H9 (cell line): ENCODE measurements around the gene SBK2. TPM values are rescaled to one million over a fixed set of nuclear protein-coding genes. Genes with fewer than 3 reads are reported as not detected.
"Not testable (repeated sequence)": the region's sequence is repeated elsewhere in the genome, so short reads cannot be mapped to it uniquely, and the experiment has no call there.

Experiments
- DNase-seq: peaks from one replicate; pipeline ENCODE4 v3.0.0-alpha.2; 2017
- H2AFZ ChIP-seq: one replicate; pipeline ENCODE4 v1.6.1; 2013; ENCODE audit warnings: mild to moderate bottlenecking, low read length, control low read depth, moderate library complexity
- H2AK5ac ChIP-seq: 2 replicates; pipeline ENCODE4 v1.6.1; 2013; ENCODE audit warnings: low read length, control low read depth, mixed read lengths; ENCODE audit not compliant: insufficient read length
- H2BK120ac ChIP-seq: one replicate; pipeline ENCODE4 v1.6.1; 2013; ENCODE audit warnings: low read depth, mild to moderate bottlenecking, low read length, control low read depth, inconsistent platforms; ENCODE audit not compliant: poor library complexity, severe bottlenecking
- H2BK12ac ChIP-seq: 2 replicates; pipeline ENCODE4 v1.6.1; 2013; ENCODE audit warnings: low read length, control low read depth, mixed read lengths, low read depth; ENCODE audit not compliant: insufficient read length
- H2BK15ac ChIP-seq: 2 replicates; pipeline ENCODE4 v1.6.1; 2013; ENCODE audit warnings: low read depth, low read length, control low read depth
- H2BK20ac ChIP-seq: one replicate; pipeline ENCODE4 v1.6.1; 2013; ENCODE audit warnings: low read depth, mild to moderate bottlenecking, low read length, control low read depth, inconsistent platforms; ENCODE audit not compliant: poor library complexity, severe bottlenecking
- H2BK5ac ChIP-seq: 2 replicates; pipeline ENCODE4 v1.6.1; 2013; ENCODE audit warnings: low read length, control low read depth, mixed read lengths; ENCODE audit not compliant: insufficient read length
- H3K14ac ChIP-seq: 2 replicates; pipeline ENCODE4 v1.6.1; 2013; ENCODE audit warnings: low read length, control low read depth; ENCODE audit not compliant: insufficient read depth
- H3K18ac ChIP-seq: 2 replicates; pipeline ENCODE4 v1.6.1; 2013; ENCODE audit warnings: low read depth, mild to moderate bottlenecking, mixed read lengths, low read length, control low read depth; ENCODE audit not compliant: insufficient read length
- H3K23ac ChIP-seq: 2 replicates; pipeline ENCODE4 v1.6.1; 2013; ENCODE audit warnings: low read length, control low read depth, mixed read lengths, low read depth; ENCODE audit not compliant: insufficient read length
- H3K23me2 ChIP-seq: 2 replicates; pipeline ENCODE4 v1.6.1; 2013; ENCODE audit warnings: low read depth, mild to moderate bottlenecking, mixed read lengths, low read length, control low read depth; ENCODE audit not compliant: insufficient read length, poor library complexity, severe bottlenecking
- H3K27ac ChIP-seq: 2 replicates; pipeline ENCODE4 v1.5.1; 2013; ENCODE audit warnings: low read length, control low read depth, mixed read lengths, low read depth; ENCODE audit not compliant: insufficient read length
- H3K27me3 ChIP-seq: 2 replicates; pipeline ENCODE4 v1.6.1; 2013; ENCODE audit warnings: low read length, control low read depth, inconsistent platforms; ENCODE audit not compliant: insufficient read depth
- H3K4ac ChIP-seq: 2 replicates; pipeline ENCODE4 v1.6.1; 2013; ENCODE audit warnings: low read depth, mild to moderate bottlenecking, control low read depth, inconsistent platforms, low read length, moderate library complexity
- H3K4me1 ChIP-seq: 2 replicates; pipeline ENCODE4 v1.6.1; 2013; ENCODE audit warnings: low read length, control low read depth, inconsistent platforms; ENCODE audit not compliant: insufficient read depth
- H3K4me2 ChIP-seq: 2 replicates; pipeline ENCODE4 v1.6.1; 2013; ENCODE audit warnings: low read length, control low read depth, mixed read lengths; ENCODE audit not compliant: insufficient read length, insufficient read depth
- H3K56ac ChIP-seq: 2 replicates; pipeline ENCODE4 v1.6.1; 2013; ENCODE audit warnings: low read depth, mild to moderate bottlenecking, mixed read lengths, low read length, control low read depth; ENCODE audit not compliant: insufficient read length
- H3K79me1 ChIP-seq: 2 replicates; pipeline ENCODE4 v1.6.1; 2013; ENCODE audit warnings: low read depth, mild to moderate bottlenecking, moderate library complexity, low read length, control low read depth, inconsistent platforms; ENCODE audit not compliant: insufficient read depth, poor library complexity, severe bottlenecking
- H3K79me2 ChIP-seq: 2 replicates; pipeline ENCODE4 v1.6.1; 2013; ENCODE audit warnings: low read length, control low read depth, inconsistent platforms; ENCODE audit not compliant: insufficient read depth
- H3K9ac ChIP-seq: 2 replicates; pipeline ENCODE4 v1.6.1; 2013; ENCODE audit warnings: low read length, control low read depth, mixed read lengths; ENCODE audit not compliant: insufficient read length; ENCODE audit errors: extremely low read depth
- H3K9me3 ChIP-seq: one replicate; pipeline ENCODE4 v1.6.1; 2013; ENCODE audit warnings: low read depth, low read length, inconsistent platforms; ENCODE audit not compliant: control insufficient read depth
- H3T11ph ChIP-seq: one replicate; pipeline ENCODE4 v1.6.1; 2013; ENCODE audit warnings: mild to moderate bottlenecking, low read length, control low read depth, inconsistent platforms
- H4K20me1 ChIP-seq: one replicate; pipeline ENCODE4 v1.6.1; 2013; ENCODE audit not compliant: control insufficient read depth, insufficient read length, insufficient read depth
- H4K5ac ChIP-seq: 2 replicates; pipeline ENCODE4 v1.6.1; 2013; ENCODE audit warnings: low read depth, mild to moderate bottlenecking, mixed read lengths, low read length, control low read depth; ENCODE audit not compliant: insufficient read length
- H4K8ac ChIP-seq: replicated peaks from 2 replicates; pipeline ENCODE4 v1.6.1; 2013; ENCODE audit warnings: low read length, control low read depth, mixed read lengths, low read depth; ENCODE audit not compliant: insufficient read length
- H4K91ac ChIP-seq: 2 replicates; pipeline ENCODE4 v1.6.1; 2013; ENCODE audit warnings: low read depth, mild to moderate bottlenecking, moderate library complexity, mixed read lengths, low read length, control low read depth; ENCODE audit not compliant: insufficient read length
- H3K27ac Mint-ChIP-seq, 3 experiments: 2 replicates in 2 of 3; 3 replicates in 1 of 3; pipeline ENCODE4 v1.8.0; 2020 to 2021; ENCODE audit warnings: mixed read lengths in 3 of 3, mild to moderate bottlenecking in 1 of 3, moderate library complexity in 1 of 3
- H3K27me3 Mint-ChIP-seq: 2 replicates; pipeline ENCODE4 v1.8.0; 2021; ENCODE audit warnings: low read depth, mild to moderate bottlenecking, moderate library complexity, mixed read lengths
- H3K36me3 Mint-ChIP-seq, 3 experiments: 2 replicates in 2 of 3; 3 replicates in 1 of 3; pipeline ENCODE4 v1.8.0; 2020 to 2021; ENCODE audit warnings: low read depth in 3 of 3, mixed read lengths in 3 of 3; ENCODE audit not compliant: insufficient read depth in 1 of 3
- H3K4me1 Mint-ChIP-seq, 2 experiments: 2 replicates each; pipeline ENCODE4 v1.8.0; 2020; ENCODE audit warnings: mixed read lengths in 2 of 2
- H3K4me3 Mint-ChIP-seq, 2 experiments: 2 replicates in 1 of 2; 3 replicates in 1 of 2; pipeline ENCODE4 v1.8.0; 2020 to 2021; ENCODE audit warnings: mild to moderate bottlenecking in 2 of 2, mixed read lengths in 2 of 2, moderate library complexity in 1 of 2
- H3K9me3 Mint-ChIP-seq, 2 experiments: 2 replicates in 1 of 2; 3 replicates in 1 of 2; pipeline ENCODE4 v1.8.0; 2020; ENCODE audit warnings: mild to moderate bottlenecking in 2 of 2, mixed read lengths in 2 of 2, moderate library complexity in 1 of 2
- WGBS: extraction: QIAGEN DNeasy Blood & Tissue Kit; methylation state at CpG from one replicate; pipeline ENCODE4 v1.1.7; 2013; ENCODE audit warnings: missing lambda C conversion rate, low lambda C conversion rate, mixed read lengths; ENCODE audit not compliant: insufficient read length; ENCODE audit errors: extremely low coverage; 5-methylcytosine and 5-hydroxymethylcytosine counted together
- total RNA-seq: library from RNA; stranded (reverse); gene quantifications from 2 replicates; pipeline ENCODE4 v1.2.1, GENCODE V29; 2021

The SBK2 gene
- total RNA-seq, 1 experiment from 2014 or later = 2.8 TPM

DNA sequence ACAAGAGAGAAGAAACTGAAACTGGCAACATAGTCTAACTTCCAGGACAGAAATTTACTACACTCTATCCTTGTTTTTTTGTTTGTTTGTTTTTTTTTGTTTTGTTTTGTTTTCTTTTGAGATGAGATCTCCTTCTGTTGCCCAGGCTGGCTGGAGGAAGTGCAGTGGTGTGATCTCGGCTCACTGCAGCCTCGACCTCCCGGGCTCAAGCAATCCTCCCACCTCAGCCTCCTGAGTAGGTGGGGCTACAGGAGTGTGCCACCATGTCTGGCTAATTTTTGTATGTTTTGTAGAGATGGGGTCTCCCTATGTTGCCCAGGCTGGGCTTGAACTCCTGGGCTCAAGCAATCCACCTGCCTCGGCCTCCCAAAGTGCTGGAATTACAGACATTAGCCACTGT is 45.4 kb upstream of the SBK2 start:
- H2AK5ac ChIP-seq, H3K4me3 Mint-ChIP-seq, H2AFZ ChIP-seq, H2BK20ac ChIP-seq, H3K79me1 ChIP-seq, H4K91ac ChIP-seq, H3K27ac ChIP-seq, H4K8ac ChIP-seq, H3K56ac ChIP-seq, H3K27me3 Mint-ChIP-seq, H3K18ac ChIP-seq, H3K23ac ChIP-seq, H3K4me1 ChIP-seq, H2BK120ac ChIP-seq, H2BK12ac ChIP-seq, H3T11ph ChIP-seq, H3K4ac ChIP-seq, H3K79me2 ChIP-seq, H4K5ac ChIP-seq, H2BK15ac ChIP-seq, DNase-seq, H2BK5ac ChIP-seq, H3K9ac ChIP-seq, H3K27me3 ChIP-seq, H3K4me2 ChIP-seq, H3K9me3 Mint-ChIP-seq, H4K20me1 ChIP-seq, H3K27ac Mint-ChIP-seq, H3K9me3 ChIP-seq, H3K14ac ChIP-seq, H3K23me2 ChIP-seq: not testable (repeated sequence)
- WGBS = no CpG with 5 or more reads among the region's 4 CpGs
- H3K4me1 Mint-ChIP-seq = peaks cover 23% of the 10 kb centered on the region in 2 experiments
- H3K36me3 Mint-ChIP-seq = peaks cover 2 to 11% (median 6%) of the 10 kb centered on the region in 3 experiments; a peak in 6 of 7 replicates
